Measurements from ENCODE around the gene OLIG2.

The OLIG2 gene

GRCh38 chr21:33025489-33026442, at the start of gene OLIG2:
Gene OLIG2 (plus strand): TSS chr21:33025935. CDS start chr21:33026863, 928 bp downstream.
- Histone ChIP-seq H3K4me1 (ENCODE audit: insufficient read depth, poor library complexity, severe bottlenecking) (no peaks in the 10 kb centered on the region), H3K27me3 (ENCODE audit: insufficient read depth, poor library complexity, severe bottlenecking) (peaks cover 99% of the 10 kb centered on the region), H3K9me3 (ENCODE audit: severe bottlenecking) (no peaks in the 10 kb centered on the region), H3K27ac (ENCODE audit: poor library complexity, severe bottlenecking) (no peak within 1 kb of the TSS), H3K4me3 (ENCODE audit: severe bottlenecking) (no peak within 1 kb of the TSS), H3K36me3 (ENCODE audit: low read depth) (no peaks in the 10 kb centered on the region)
- no peak for TF ChIP-seq CTCF (IDR thresholded peaks at IDR 0.05; ENCODE audit: poor library complexity, severe bottlenecking)
- no peak for ATAC-seq (ENCODE audit: low read depth)
- no peak for DNase-seq (ENCODE audit: low spot score)

DNA sequence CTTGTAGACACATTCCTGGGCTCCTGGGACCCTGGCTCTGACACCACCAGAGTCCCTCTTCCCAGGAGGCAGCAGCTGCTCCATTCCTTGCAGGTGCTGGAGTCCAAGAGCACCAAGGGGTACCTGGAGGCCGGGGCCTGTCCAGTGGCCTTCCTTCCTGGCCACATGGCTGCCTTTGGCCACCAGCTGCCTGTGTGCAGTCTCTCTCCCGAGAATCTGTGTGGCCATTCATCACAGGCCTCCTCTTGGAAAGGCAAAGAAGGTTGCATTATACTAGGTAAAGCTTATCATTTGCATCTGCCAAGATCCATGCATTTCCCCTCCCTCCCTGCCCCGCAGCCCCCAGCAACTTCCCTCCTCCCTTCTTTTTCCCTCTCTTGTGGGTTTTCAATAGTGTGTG, 48.9 kb upstream of the OLIG2 start:
- Histone ChIP-seq H3K27me3 (ENCODE audit: insufficient read depth, poor library complexity, severe bottlenecking) (peaks cover 39% of the 10 kb centered on the region), H3K9me3 (ENCODE audit: severe bottlenecking) (no peaks in the 10 kb centered on the region), H3K36me3 (ENCODE audit: low read depth) (no peaks in the 10 kb centered on the region), H3K27ac (ENCODE audit: poor library complexity, severe bottlenecking) (no peak overlapping the region), H3K4me3 (ENCODE audit: severe bottlenecking) (no peak overlapping the region), H3K4me1 (ENCODE audit: insufficient read depth, poor library complexity, severe bottlenecking) (no peaks in the 10 kb centered on the region)
- no peak for DNase-seq (ENCODE audit: low spot score)
- no peak for TF ChIP-seq CTCF (IDR thresholded peaks at IDR 0.05; ENCODE audit: poor library complexity, severe bottlenecking)
- ATAC-seq (ENCODE audit: low read depth): no peak

- TF ChIP-seq CTCF (IDR thresholded peaks at IDR 0.05; ENCODE audit: poor library complexity, severe bottlenecking): no peak
- ATAC-seq (ENCODE audit: low read depth): no peak
- H3K27me3 ChIP-seq (ENCODE audit: insufficient read depth, poor library complexity, severe bottlenecking): peaks cover 36% of the 10 kb centered on the region
Observed at GRCh38 chr21:32977216-32977615, 48.5 kb upstream of the OLIG2 start.

GRCh38 chr21:32978331-32979270, 47.1 kb upstream of the OLIG2 start:
- no peak for ATAC-seq (ENCODE audit: low read depth)
- no peaks in the 10 kb centered on the region for H3K9me3 ChIP-seq (ENCODE audit: severe bottlenecking)
- DNase-seq (ENCODE audit: low spot score): no peak
- no peak overlapping the region for H3K27ac ChIP-seq (ENCODE audit: poor library complexity, severe bottlenecking)
- no peaks in the 10 kb centered on the region for H3K4me1 ChIP-seq (ENCODE audit: insufficient read depth, poor library complexity, severe bottlenecking)
- no peak for TF ChIP-seq CTCF (IDR thresholded peaks at IDR 0.05; ENCODE audit: poor library complexity, severe bottlenecking)
- no peak overlapping the region for H3K4me3 ChIP-seq (ENCODE audit: severe bottlenecking)
- no peaks in the 10 kb centered on the region for H3K36me3 ChIP-seq (ENCODE audit: low read depth)
- H3K27me3 ChIP-seq (ENCODE audit: insufficient read depth, poor library complexity, severe bottlenecking): peaks cover 29% of the 10 kb centered on the region

More at GRCh38 chr21:32977216-32977615, 48.5 kb upstream of the OLIG2 start:
- H3K27ac ChIP-seq (ENCODE audit: poor library complexity, severe bottlenecking): no peak overlapping the region
- no peaks in the 10 kb centered on the region for H3K36me3 ChIP-seq (ENCODE audit: low read depth)
- no peaks in the 10 kb centered on the region for H3K4me1 ChIP-seq (ENCODE audit: insufficient read depth, poor library complexity, severe bottlenecking)
- no peak overlapping the region for H3K4me3 ChIP-seq (ENCODE audit: severe bottlenecking)
- no peaks in the 10 kb centered on the region for H3K9me3 ChIP-seq (ENCODE audit: severe bottlenecking)
- no peak for DNase-seq (ENCODE audit: low spot score)

Data from RWPE2 (cell line).